Kidney glomerular epithelial cell (primary cell): ENCODE measurements around the gene RPL39L.
A peak's percentile ranks its signal among the peaks of the same experiment; 100 is the strongest.
"Not testable (repeated sequence)": the region's sequence is repeated elsewhere in the genome, so short reads cannot be mapped to it uniquely, and the experiment has no call there.

Experiments
- DNase-seq: peaks from one replicate; lab custom pipeline; 2025; lab: John Stamatoyannopoulos, UW

RPL39L gene

GRCh38 chr3:187136936-187137335 is 2.4 kb downstream of the RPL39L start:
- no peak for DNase-seq

- DNase-seq: no peak
These were observed 3.0 kb downstream of the RPL39L start for GRCh38 chr3:187136337-187136736.

- not testable (repeated sequence) for DNase-seq
These were observed 4.1 kb downstream of the RPL39L start for GRCh38 chr3:187135172-187135690.

- DNase-seq: not testable (repeated sequence)
These were observed 6.1 kb downstream of the RPL39L start for GRCh38 chr3:187133181-187133580.

- DNase-seq: no peak
These were observed 6.6 kb downstream of the RPL39L start for GRCh38 chr3:187132666-187133065.

- no peak for DNase-seq
These were observed 7.3 kb downstream of the RPL39L start for GRCh38 chr3:187131981-187132380.

- DNase-seq: peak; percentile 18
These were observed 8.8 kb downstream of the RPL39L start for GRCh38 chr3:187130346-187131066.

- no peak for DNase-seq
These were observed 13.8 kb downstream of the RPL39L start for GRCh38 chr3:187125319-187126031.

- no peak for DNase-seq
These were observed 17.0 kb downstream of the RPL39L start for GRCh38 chr3:187122261-187122660.

GRCh38 chr3:187120326-187120725 is 19.0 kb downstream of the RPL39L start:
- no peak for DNase-seq

- no peak for DNase-seq
These were observed 24.8 kb downstream of the RPL39L start for GRCh38 chr3:187114511-187114910.

GRCh38 chr3:187112934-187113793 is 26.1 kb downstream of the RPL39L start:
- DNase-seq: peak; percentile 13

- DNase-seq: no peak
These were observed 29.1 kb downstream of the RPL39L start for GRCh38 chr3:187110156-187110555.

GRCh38 chr3:187107989-187108388 is 31.3 kb downstream of the RPL39L start:
- no peak for DNase-seq

- no peak for DNase-seq
These were observed 33.6 kb downstream of the RPL39L start for GRCh38 chr3:187105700-187106099.

GRCh38 chr3:187104933-187105332 is 34.4 kb downstream of the RPL39L start:
- DNase-seq: no peak

- DNase-seq: no peak
These were observed 35.0 kb downstream of the RPL39L start for GRCh38 chr3:187104342-187104741.

- no peak for DNase-seq
These were observed 36.0 kb downstream of the RPL39L start for GRCh38 chr3:187103251-187103650.

GRCh38 chr3:187102073-187102634 is 37.1 kb downstream of the RPL39L start:
- no peak for DNase-seq

- DNase-seq: peak; percentile 57
These were observed 37.9 kb downstream of the RPL39L start for GRCh38 chr3:187101184-187102072.

GRCh38 chr3:187098923-187099512 is 40.3 kb downstream of the RPL39L start:
- DNase-seq: no peak
